Gastrocnemius medialis (tissue), 4 donors: ENCODE data around the gene PLSCR1. TPM values are rescaled to one million over a fixed set of nuclear protein-coding genes. Genes with fewer than 3 reads are reported as not detected.
"Not testable (repeated sequence)": the region's sequence is repeated elsewhere in the genome, so short reads cannot be mapped to it uniquely, and the experiment has no call there.

ENCODE experiments used
- ATAC-seq, 2 donors: fragments of 150-250 bp; one replicate each; pipeline ENCODE4 v1.9.1; 2016
- DNase-seq, 2 donors: peaks; one replicate each; pipeline ENCODE4 v3.0.0-alpha.2; 2019
- H3K27ac ChIP-seq, 4 donors: fragments of 200-600 bp; sonication (generic); 1 replicate in 1 of 4; 2 replicates in 3 of 4; pipeline ENCODE4 v1.5.1; 2016 to 2018; ENCODE audit warnings: mild to moderate bottlenecking in 2 of 4, moderate library complexity in 1 of 4
- H3K27me3 ChIP-seq, 3 donors: fragments of 200-600 bp; sonication (generic) in 2 of 3; 1 replicate in 1 of 3; 2 replicates in 2 of 3; pipeline versions ENCODE4 v1.5.1 to v1.6.0; 2016 to 2019; ENCODE audit warnings: mild to moderate bottlenecking in 1 of 3, moderate library complexity in 1 of 3
- H3K36me3 ChIP-seq, 2 donors: fragments of 200-600 bp; sonication (generic) in 1 of 2; one replicate each; pipeline ENCODE4 v1.5.1; 2017 to 2018
- H3K4me1 ChIP-seq, 2 donors: fragments of 200-600 bp; sonication (generic) in 1 of 2; one replicate each; pipeline ENCODE4 v1.5.1; 2016 to 2017; ENCODE audit warnings: mild to moderate bottlenecking in 2 of 2
- H3K4me3 ChIP-seq, 4 donors: fragments of 200-600 bp; sonication (generic) in 3 of 4; 1 replicate in 1 of 4; 2 replicates in 3 of 4; pipeline ENCODE4 v1.5.1; 2016 to 2019; ENCODE audit warnings: mild to moderate bottlenecking in 2 of 4
- H3K9me3 ChIP-seq, 3 donors: fragments of 200-600 bp; sonication (generic) in 2 of 3; 1 replicate in 1 of 3; 2 replicates in 2 of 3; pipeline ENCODE4 v1.5.1; 2016 to 2019
- CTCF ChIP-seq, 5 experiments: fragments of 450-650 bp in 3 of 5; fragments of 200-600 bp in 2 of 5; sonication (generic) in 2 of 5; IDR thresholded peaks in 4 of 5; conservative IDR thresholded peaks in 1 of 5; 1 replicate in 4 of 5; 2 replicates in 1 of 5; pipeline ENCODE4 v1.5.1; 2016 to 2019; ENCODE audit warnings: antibody characterized with exemption in 5 of 5, mild to moderate bottlenecking in 3 of 5, moderate library complexity in 3 of 5
- POLR2A ChIP-seq, 2 donors: fragments of 450-650 bp; IDR thresholded peaks; one replicate each; pipeline ENCODE4 v1.6.1; 2017; ENCODE audit warnings: antibody characterized with exemption in 2 of 2, mild to moderate bottlenecking in 2 of 2, moderate library complexity in 2 of 2
- in situ Hi-C, 4 donors: fragments of 200-750 bp; cut with MboI; loops; one replicate each; pipeline versions ENCODE4 v1.15.0 to v1.8.0; 2017; ENCODE audit warnings: low sequenced_read_pairs in 4 of 4
- intact Hi-C: fragments of 100-400 bp; cut with DNase I; formaldehyde crosslinking; loops from one replicate; pipeline ENCODE4 v1.15.1; 2023; ENCODE audit warnings: low total_unique reads
- total RNA-seq, 4 donors: library from RNA; depleted of rRNA; stranded (reverse); fragments of >200 nt; gene quantifications; one replicate each; pipeline versions ENCODE4 v1.1.0 to v1.2.3, GENCODE V29; 2016

Gene PLSCR1
- total RNA-seq, 4 donors from 2014 or later: 12.0 to 28.5 (median 18.2) TPM

- H3K27ac ChIP-seq: no peak overlapping the region
- intact Hi-C loops: no loop called here
- H3K36me3 ChIP-seq: no peaks in the 10 kb centered on the region
- no peak overlapping the region for H3K4me3 ChIP-seq
- no peaks in the 10 kb centered on the region for H3K9me3 ChIP-seq
- H3K4me1 ChIP-seq: no peaks in the 10 kb centered on the region
- no peaks in the 10 kb centered on the region for H3K27me3 ChIP-seq
- DNase-seq: no peak
- TF ChIP-seq POLR2A (IDR thresholded peaks at IDR 0.05) (no peak), CTCF (IDR thresholded peaks at IDR 0.05 in 4 of 5, conservative IDR thresholded peaks at IDR 0.05 in 1 of 5) (no peak)
- no peak for ATAC-seq
- in situ Hi-C loops: no loop called here
These were observed 19.4 kb downstream of the PLSCR1 start for GRCh38 chr3:146524961-146525360.

GRCh38 chr3:146523531-146523930 is 20.9 kb downstream of the PLSCR1 start:
- TF ChIP-seq POLR2A (IDR thresholded peaks at IDR 0.05) (no peak), CTCF (IDR thresholded peaks at IDR 0.05 in 4 of 5, conservative IDR thresholded peaks at IDR 0.05 in 1 of 5) (no peak)
- no peaks in the 10 kb centered on the region for H3K27me3 ChIP-seq
- in situ Hi-C loops (no loop called here), intact Hi-C loops (no loop called here)
- ATAC-seq (no peak), DNase-seq (no peak)
- no peak overlapping the region for H3K27ac ChIP-seq
- no peak overlapping the region for H3K4me3 ChIP-seq
- H3K9me3 ChIP-seq: no peaks in the 10 kb centered on the region
- no peaks in the 10 kb centered on the region for H3K4me1 ChIP-seq
- H3K36me3 ChIP-seq: no peaks in the 10 kb centered on the region

- H3K27ac ChIP-seq, H3K4me1 ChIP-seq, H3K27me3 ChIP-seq, ATAC-seq, H3K9me3 ChIP-seq, DNase-seq, in situ Hi-C loops, H3K36me3 ChIP-seq, H3K4me3 ChIP-seq, intact Hi-C loops: not testable (repeated sequence)
These were observed 21.9 kb downstream of the PLSCR1 start for GRCh38 chr3:146522174-146523158.

- DNase-seq (no peak), ATAC-seq (no peak)
- no peaks in the 10 kb centered on the region for H3K9me3 ChIP-seq
- TF ChIP-seq CTCF (IDR thresholded peaks at IDR 0.05 in 4 of 5, conservative IDR thresholded peaks at IDR 0.05 in 1 of 5) (no peak), POLR2A (IDR thresholded peaks at IDR 0.05) (no peak)
- H3K27ac ChIP-seq: no peak overlapping the region
- in situ Hi-C loops: no loop called here
- no peaks in the 10 kb centered on the region for H3K4me1 ChIP-seq
- H3K4me3 ChIP-seq: no peak overlapping the region
- H3K36me3 ChIP-seq: no peaks in the 10 kb centered on the region
- no peaks in the 10 kb centered on the region for H3K27me3 ChIP-seq
- intact Hi-C loops: no loop called here
These were observed 23.0 kb downstream of the PLSCR1 start for GRCh38 chr3:146521394-146521793.

GRCh38 chr3:146519810-146520209 is 24.6 kb downstream of the PLSCR1 start:
- DNase-seq (no peak), ATAC-seq (no peak)
- Histone ChIP-seq H3K36me3 (no peaks in the 10 kb centered on the region), H3K27ac (no peak overlapping the region), H3K4me3 (no peak overlapping the region), H3K9me3 (no peaks in the 10 kb centered on the region), H3K27me3 (no peaks in the 10 kb centered on the region), H3K4me1 (no peaks in the 10 kb centered on the region)
- TF ChIP-seq CTCF (IDR thresholded peaks at IDR 0.05 in 4 of 5, conservative IDR thresholded peaks at IDR 0.05 in 1 of 5) (no peak), POLR2A (IDR thresholded peaks at IDR 0.05) (no peak)
- in situ Hi-C loops (no loop called here), intact Hi-C loops (no loop called here)
